Inflammatory macrophage treated with lipopolysaccharide for 1 hour (primary cell): ENCODE data around the gene KIF13A.
A peak's percentile ranks its signal among the peaks of the same experiment; 100 is the strongest.
"Not testable (repeated sequence)": the region's sequence is repeated elsewhere in the genome, so short reads cannot be mapped to it uniquely, and the experiment has no call there.

Experiments
- DNase-seq, 2 donors: peaks; one replicate each; pipeline ENCODE4 v3.0.0-alpha.2; 2020 to 2022

The KIF13A gene

DNA sequence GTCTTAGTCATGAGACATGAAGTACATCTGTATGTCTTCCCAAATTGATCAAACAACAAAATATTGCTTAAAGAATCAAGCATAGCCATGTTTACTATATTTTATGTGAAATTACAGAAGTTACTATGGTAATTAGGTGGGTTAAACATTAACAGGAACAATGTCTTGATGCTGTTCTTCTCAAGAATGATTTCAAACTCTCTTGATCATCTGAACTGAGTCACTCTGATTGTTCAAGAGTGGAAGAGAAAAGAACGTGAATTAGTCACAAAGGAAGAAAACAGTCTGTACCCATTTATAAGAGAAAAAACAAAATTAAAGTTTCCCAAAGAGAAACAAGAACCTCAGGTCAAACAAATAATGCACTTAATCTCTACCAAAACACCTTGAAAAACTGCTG, 218.6 kb downstream of the KIF13A start:
- DNase-seq, result no peak

DNA sequence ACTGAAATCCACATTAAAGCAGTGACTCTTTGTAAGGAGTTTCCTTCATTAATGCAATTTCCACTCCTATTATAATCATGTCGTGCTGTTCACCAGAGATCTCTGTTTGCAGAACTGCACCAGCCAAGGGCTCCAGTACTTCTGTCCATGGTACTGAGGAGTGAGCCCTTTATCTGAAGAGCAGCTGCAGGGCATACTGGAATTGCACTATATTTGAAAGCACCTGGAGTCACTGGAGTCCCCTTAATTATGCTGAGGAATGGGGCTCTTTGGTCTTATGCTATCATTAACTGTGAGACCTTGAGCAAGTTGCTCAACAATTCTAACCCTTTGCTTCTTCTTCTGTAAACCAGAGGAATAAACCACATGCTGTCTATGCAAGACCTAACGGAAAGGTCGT, 219.0 kb downstream of the KIF13A start:
- DNase-seq, result no peak

DNA sequence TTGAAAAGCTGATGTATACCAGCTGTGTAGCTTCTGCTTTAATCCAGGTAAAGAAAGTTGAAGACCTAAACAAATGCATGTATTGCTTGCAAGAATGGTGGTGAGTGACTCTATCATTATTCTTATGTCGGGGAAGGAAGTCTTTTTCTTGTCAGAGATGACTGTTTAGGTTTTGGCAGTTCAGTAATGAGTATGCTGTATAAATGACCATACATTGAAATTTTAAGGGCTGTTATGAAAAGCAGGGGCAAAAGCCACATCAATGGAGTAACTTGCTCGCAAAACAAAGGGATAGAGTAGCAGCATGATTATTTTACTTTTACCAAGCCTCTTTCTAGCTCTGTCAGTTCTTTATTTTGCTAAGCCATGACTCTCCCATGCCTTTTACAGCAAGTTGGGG, 224.8 kb downstream of the KIF13A start:
- no peak for DNase-seq

DNA sequence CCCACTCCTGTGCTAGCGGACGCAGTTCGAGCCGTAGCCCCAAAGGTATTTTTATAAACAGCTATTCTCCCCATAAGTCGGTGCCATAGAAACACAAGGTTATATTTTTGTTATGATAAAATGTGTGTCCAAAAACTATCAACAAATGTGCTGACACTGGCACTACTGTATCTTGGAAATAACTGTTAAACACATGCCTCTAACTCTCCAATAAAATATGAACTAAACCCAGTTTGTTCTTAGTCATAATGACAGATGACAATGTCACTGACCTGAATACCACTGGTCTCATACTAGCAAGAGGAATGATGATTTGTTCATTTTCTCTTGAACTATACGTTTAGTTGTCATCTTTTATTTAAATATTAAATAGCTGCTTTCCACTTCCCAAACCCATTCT, 229.3 kb downstream of the KIF13A start:
- no peak for DNase-seq

DNA sequence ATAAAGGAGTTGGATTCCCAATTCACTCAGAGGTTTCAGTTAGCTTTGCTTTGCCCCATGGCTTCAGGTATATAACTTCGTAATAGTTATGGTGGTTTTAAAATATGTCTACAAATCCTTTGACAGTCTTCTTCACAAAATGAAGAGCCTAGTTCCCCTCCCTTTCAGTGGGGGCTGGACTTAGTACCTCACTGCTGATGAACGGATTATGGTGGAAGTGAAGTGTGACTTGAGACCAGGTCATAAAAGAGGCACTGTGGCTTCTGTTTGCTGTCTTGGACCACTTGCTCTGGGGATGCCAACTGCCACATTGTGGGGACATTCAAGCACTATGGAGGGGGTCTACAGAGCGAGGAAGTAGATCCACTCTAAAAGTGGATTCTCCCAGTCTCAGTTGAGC, 233.2 kb downstream of the KIF13A start:
- no peak for DNase-seq

DNA sequence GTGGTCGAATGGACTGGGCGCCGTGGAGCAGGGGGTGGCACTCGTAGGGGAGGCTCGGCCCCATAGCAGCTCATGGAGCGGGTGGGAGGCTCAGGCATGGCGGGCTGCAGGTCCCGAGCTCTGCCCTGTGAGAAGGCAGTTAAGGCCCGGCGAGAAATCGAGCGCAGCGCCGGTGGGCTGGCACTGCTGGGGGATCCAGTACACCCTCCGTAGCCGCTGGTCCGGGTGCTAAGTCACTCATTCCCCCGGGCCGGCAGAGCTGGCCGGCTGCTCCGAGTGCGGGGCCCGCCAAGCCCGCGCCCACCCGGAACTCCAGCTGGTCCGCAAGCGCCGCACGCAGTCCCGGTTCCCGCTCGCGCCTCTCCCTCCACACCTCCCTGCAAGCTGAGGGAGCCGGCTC, 242.1 kb downstream of the KIF13A start:
- DNase-seq, result not testable (repeated sequence)

DNA sequence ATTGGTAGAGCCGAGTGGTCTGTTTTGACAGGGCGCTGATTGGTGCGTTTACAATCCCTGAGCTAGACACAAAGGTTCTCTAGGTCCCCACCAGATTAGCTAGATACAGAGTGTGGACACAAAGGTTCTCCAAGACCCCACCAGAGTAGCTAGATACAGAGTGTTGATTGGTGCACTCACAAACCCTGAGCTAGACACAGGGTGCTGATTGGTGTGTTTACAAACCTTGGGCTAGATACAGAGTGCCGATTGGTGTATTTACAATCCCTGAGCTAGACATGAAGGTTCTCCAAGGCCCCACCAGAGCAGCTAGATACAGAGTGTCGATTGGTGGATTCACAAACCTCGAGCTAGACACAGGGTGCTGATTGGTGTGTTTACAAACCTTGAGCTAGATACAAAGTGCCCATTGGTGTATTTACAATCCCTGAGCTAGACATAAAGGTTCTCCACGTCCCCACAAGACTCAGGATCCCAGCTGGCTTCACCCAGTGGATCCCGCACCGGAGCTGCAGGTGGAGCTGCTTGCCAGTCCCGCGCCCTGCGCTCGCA, 242.6 kb downstream of the KIF13A start:
- not testable (repeated sequence) for DNase-seq

DNA sequence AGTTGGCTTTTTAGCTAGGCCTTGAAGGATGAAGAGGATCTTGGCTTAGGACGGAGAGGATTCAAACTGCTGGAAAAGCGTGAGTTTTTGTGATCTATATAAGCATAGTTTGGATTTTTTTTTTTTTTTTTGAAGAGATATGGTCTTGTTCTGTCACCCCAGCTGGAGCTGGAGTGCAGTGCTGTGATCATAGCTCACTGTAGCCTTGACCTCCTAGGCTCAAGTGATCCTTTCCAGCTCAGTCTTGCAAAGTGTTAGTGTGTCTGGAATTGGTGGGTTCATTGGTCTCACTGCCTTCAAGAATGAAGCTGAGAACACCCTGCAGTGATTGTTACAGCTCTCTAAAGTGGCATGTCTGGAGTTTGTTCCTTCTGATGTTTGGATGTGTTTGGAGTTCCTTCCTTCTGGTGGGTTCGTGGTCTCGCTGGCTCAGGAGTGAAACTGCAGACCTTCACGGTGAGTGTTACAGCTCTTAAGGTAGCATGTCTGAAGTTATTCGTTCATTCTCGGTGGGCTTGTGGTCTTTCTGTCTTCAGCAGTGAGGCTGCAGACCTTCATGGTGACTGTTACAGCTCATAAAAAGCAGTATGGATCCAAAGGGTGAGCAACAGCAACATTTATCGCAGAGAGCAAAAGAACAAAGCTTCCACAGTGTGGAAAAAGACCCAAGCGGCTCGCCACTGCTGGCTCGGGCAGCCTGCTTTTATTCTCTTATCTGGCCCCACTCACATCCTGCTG, 243.2 kb downstream of the KIF13A start:
- DNase-seq, result no peak

DNA sequence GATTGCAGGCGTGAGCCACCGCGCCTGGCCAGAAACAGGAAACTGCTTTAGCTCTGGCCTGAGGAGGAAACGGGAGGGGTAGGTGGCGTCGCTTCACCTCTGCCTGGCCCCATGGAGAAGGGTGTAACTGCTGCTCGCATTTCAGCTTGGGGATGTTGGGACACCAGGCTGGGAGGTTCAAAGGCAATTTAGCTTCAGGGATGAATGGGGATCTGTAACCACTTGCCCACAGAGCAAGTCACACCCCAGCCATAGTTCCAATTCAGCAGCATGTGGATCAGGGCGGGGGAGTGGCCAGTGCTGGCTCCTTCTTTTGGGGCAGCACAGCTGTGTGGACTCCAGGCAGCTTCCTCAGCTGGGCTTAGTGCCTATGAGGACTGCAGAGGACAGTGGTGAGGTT, 245.9 kb downstream of the KIF13A start:
- no peak for DNase-seq

DNA sequence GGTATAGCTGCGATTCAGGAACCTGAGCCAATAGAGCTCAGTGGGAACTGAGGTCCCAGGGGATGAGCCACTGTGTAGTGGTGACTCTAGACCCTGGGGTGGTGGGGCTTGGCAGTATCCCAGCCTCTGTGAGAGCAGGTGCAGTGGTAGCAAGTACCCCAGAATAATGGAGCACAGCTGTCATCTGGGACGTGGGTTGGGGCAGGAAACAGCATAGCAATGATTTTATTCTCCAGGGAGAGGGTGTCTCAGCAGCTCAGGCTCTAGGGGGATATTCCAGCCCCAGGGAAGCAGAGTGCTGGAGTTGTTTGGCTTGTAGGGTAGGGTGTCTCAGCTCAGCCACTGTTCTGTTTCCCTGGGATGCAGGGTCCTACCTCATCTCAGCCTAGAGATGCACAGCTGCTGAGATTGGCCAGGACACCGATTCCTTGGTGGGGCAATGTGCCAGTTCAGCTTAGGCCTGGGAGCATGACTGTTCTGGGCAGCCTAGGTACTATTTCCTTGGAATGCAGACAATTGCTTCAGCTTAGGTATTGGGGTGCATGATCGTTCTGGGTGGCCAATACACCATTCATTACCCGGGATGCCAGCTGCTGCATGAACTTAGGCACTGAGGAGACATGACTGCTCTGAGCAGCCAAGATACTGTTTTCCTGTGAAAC, 246.7 kb downstream of the KIF13A start:
- no peak for DNase-seq

DNA sequence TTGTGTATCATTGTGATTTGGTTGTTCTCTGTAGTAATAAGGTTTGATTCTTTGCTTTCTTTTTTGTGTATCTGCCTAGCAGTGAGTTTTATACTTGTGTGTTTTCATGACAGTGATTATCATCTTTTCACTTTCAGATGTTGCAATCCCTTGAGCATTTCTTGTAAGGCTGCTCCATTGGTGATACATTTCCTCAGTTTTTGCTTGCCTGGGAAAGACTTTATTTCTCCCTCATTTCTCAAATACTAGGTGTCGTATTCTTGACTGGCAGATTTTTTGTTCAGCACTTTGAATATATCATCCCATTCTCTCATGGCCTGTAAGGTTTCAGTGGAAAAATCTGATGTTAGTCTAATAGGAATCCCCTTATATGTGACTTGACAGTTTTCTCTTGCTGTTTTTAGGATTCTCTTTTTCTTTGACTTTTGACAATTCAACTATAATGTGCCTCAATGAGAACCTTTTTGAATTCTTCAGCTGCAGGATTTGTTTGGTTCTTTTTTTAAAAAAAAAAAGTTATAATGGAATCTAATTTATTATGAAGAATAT, 249.7 kb downstream of the KIF13A start:
- no peak for DNase-seq

DNA sequence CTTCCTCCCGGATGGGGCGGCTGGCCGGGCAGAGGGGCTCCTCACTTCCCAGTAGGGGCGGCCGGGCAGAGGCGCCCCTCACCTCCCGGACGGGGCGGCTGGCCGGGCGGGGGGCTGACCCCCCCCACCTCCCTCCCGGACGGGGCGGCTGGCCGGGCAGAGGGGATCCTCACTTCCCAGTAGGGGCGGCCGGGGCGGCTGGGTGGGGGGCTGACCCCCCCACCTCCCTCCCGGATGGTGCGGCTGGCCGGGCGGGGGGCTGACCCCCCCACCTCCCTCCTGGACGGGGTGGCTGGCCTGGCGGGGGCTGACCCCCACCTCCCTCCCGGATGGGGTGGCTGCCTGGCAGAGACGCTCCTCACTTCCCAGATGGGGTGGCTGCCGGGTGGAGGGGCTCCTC, 252.1 kb downstream of the KIF13A start:
- DNase-seq, result not testable (repeated sequence)

DNA sequence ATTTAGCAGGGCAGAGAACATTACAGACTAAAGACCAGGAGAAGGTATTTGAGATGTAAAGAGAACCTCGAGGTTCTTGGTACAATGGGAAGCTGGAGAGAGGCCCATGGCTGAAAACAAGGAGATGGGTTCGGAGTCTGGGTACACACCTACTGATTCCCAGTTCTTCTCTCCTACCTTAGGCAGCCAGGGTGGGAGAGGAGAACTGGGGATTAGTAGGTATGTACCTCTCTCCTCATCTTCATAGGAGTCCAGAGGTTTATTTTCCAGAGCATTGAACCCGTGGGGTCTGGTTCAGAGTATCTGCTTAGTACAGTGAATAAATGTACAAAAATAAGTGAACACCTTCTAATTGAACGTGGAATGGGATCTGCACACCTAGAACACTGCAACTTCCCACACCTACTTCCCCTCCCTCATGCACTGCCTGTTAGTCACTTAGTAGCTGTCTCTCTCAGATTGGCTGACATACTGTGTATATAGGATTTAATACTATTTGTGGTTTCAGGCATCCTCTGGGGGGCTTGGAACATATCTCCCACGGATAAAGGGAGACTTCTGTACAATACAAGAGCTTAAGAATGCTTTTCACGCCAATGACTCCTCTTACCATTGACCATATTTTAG, 257.2 kb downstream of the KIF13A start:
- no peak for DNase-seq

DNA sequence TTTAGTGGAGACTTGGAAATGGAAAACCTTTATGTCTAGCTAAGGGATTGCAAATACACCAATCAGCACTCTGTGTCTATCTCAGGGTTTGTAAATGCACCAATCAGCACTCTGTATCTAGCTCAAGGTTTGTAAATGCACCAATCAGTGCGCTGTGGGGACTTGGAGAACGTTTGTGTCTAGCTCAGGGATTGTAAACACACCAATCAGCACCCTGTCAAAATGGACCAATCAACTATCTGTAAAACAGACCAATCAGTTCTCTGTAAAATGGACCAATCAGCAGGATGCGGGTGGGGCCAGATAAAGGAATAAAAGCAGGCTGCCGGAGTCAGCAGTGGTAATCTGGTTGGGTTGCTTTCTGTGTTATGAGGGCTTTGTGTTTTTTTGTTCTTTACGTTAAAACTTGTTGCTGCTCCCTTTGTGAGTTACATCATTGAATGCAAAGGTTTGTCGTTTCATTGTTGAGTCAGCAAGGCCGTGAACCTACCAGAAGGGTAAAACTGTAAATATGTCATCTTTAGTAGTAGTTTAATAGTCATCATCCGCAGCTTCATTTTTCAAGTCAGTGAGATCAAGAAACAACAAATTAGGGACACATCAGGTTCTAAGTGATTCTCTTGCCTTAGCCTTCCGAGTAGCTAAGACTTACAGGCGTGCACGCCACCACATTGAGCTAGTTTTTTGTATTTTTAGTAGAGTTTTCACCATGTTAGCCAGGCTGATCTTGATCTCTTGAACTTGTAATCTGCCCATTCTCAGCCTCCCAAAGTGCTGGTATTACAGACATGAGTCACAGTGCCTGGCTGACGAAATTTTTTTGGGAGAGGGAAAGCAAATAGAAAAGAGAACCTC, 258.0 kb downstream of the KIF13A start:
- DNase-seq, result no peak

DNA sequence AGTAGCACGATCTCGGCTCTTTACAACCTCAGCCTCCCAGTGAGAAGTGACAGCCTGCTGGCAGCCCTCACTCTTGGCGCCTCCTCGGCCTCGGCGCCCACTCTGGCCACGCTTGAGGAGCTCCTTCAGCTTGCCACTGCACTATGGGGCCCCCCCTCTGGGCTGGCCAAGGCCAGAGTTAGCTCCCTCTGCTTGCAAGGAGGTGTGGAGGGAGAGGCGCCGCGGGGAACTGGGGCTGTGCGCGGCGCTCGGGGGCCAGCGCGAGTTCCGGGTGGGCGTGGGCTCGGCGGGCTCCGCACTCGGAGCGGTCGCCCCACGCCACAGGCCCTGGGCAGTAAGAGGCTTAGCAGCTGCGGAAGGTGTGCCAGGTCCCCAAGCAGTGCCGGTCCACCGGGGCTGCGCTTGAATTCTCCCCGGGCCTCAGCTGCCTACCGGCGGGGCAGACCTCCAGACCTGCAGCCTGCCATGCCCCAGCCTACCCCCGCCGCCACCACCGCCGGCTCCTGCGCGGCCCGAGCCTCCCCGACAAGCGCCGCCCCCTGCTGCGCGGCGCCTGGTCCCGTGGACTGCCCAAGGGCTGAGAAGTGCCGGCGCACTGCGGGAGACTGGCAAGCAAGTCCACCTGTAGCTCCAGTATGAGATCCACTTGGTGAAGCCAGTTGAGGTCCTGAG, 258.7 kb downstream of the KIF13A start:
- no peak for DNase-seq

DNA sequence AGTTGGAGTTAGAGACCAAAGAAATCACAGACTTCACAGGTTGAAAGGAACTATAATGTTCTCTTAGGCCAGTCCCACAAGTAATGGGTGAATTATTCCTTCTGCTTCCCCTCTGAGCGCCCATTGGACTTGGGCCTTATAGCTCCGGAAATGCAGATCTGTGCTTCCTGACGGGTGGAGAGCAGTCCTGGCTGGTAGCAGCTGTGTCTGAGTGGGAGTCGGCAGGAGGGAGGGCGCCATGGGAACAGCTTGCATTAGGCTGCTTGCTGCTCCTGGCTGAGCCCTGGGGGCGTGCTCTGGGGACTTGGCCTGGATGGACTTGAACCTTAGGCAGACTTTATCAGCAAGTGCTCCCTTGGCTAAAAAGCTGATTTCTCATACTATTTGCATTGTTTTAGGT, 262.4 kb downstream of the KIF13A start:
- peak in 1 of 2 donors; percentile 23 for DNase-seq

DNA sequence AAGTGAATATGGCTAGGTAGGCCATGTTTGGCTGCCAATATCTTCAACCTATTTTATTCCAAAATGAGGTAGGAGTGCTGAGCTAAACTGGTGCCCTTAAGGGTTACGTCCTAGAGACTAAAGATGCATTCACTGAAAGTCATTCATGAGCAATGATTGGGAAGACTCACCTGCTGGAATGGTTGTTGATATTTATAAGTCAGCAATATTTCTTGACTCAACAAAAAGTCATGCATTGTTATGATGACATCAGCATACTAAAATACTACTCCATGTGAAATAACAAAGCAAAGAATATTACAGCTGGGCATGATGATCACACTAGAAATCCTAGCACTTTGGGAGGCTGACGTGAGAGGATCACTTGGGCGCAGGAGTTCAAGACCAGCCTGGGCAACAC, 263.1 kb downstream of the KIF13A start:
- no peak for DNase-seq

DNA sequence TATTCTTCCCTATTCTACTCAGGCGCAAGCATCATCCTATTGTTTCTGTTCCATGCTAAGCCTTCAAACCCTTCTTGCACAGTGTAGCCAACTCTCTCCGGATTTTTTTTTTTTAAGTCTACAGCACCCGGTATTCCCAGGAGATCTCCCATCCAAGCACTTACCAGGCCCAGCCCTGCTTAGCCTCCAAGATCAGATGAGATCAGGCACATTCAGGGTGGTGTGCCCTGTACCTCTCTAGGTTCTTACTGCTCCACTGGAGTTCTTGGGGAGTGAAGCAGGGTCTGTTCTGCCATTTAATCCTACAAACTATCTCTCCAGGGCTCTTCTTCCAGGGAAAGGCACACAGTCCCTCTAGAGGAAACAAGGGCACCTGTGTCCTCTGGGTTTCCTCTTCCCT, 265.8 kb downstream of the KIF13A start:
- no peak for DNase-seq

DNA sequence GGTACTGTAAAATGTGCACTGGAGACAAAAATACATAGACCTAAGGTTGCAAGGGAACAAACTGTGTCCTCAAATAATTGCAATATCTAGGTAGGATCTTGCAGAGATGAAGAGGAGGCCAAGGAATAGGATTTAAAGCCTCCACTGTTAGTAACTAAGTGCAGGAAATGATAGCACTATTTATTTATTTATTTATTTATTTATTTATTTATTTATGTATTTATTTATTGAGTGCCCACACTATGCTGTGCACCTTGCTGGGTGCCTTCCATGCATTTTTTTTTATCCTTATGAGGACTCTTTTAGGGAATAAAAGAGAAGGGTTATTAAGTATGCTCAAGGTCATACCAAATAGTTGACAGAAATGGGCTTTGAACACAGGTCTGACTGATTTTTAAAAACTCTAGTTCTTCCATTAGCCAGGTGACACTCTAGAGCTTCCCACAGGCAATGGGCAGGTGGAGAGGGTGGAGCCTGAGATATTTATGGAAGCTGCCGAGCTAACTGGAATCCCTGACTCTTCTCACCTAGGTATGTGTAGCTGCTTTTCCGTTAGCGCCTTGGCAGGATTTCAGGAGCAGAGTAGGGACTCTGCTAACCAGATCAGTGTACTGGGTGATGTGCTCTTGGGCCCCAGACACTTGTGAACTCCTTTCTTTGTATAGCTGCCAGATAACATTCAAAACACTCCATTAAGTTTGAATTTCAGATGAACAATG, 268.0 kb downstream of the KIF13A start:
- DNase-seq, result no peak

DNA sequence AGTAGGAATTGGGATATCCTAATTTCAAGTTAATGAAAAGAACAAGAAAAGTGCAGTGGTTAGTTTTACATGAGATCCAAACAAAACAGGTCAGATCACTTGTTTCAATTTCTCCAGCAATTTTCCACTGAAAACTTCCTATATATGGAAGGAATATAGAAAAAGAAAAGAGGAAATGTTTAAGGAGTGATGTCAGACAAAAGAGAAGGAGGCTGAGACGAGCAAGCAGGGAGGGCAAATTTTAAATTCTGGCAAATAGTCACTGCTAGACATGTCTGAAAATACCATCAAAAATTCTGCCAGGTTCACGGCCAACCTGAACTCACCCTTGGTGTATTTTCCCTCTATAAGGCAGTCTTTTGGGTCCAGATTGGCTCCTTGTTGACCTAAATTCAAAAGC, 271.2 kb downstream of the KIF13A start:
- DNase-seq, result no peak
